Skeletal muscle satellite cell (primary cell): ENCODE measurements around the gene VAMP5. TPM values are rescaled to one million over a fixed set of nuclear protein-coding genes. Genes with fewer than 3 reads are reported as not detected.

Experiments
- H3K27me3 ChIP-seq: 2 replicates; pipeline ENCODE4 v1.7.0; 2013; ENCODE audit warnings: low read length; ENCODE audit not compliant: control insufficient read depth, insufficient read depth
- H3K36me3 ChIP-seq: 2 replicates; pipeline ENCODE4 v1.7.0; 2013; ENCODE audit warnings: mild to moderate bottlenecking, control low read depth, low read length; ENCODE audit not compliant: insufficient read depth
- H3K4me1 ChIP-seq: 2 replicates; pipeline ENCODE4 v1.7.0; 2013; ENCODE audit warnings: low read length; ENCODE audit not compliant: control insufficient read depth, insufficient read depth
- H3K4me2 ChIP-seq: 2 replicates; pipeline ENCODE4 v1.7.0; 2013; ENCODE audit warnings: mild to moderate bottlenecking, low read length
- H3K4me3 ChIP-seq: 2 replicates; pipeline ENCODE4 v1.7.0; 2013; ENCODE audit warnings: low read length
- H3K9ac ChIP-seq: 2 replicates; pipeline ENCODE4 v1.7.0; 2013; ENCODE audit warnings: mild to moderate bottlenecking, low read depth, low read length, moderate library complexity
- H3K9me3 ChIP-seq: replicated peaks from 2 replicates; pipeline ENCODE4 v1.7.0; 2013; ENCODE audit warnings: mild to moderate bottlenecking, control low read depth, low read length
- small RNA-seq: library from RNA; depleted of rRNA; stranded (forward); fragments of <200 nt; gene quantifications from one replicate; pipeline ENCODE3, GENCODE V24; 2012

The VAMP5 gene

GRCh38 chr2:85628658-85629057, 44.4 kb downstream of the VAMP5 start:
- H3K4me1 ChIP-seq = no peaks in the 10 kb centered on the region
- no peak overlapping the region for H3K4me2 ChIP-seq
- peaks cover 69% of the 10 kb centered on the region for H3K36me3 ChIP-seq
- no peaks in the 10 kb centered on the region for H3K27me3 ChIP-seq
- no peaks in the 10 kb centered on the region for H3K9me3 ChIP-seq
- H3K9ac ChIP-seq = no peak overlapping the region
- H3K4me3 ChIP-seq = no peak overlapping the region

- peaks cover 63% of the 10 kb centered on the region for H3K36me3 ChIP-seq
- no peak overlapping the region for H3K9ac ChIP-seq
- no peaks in the 10 kb centered on the region for H3K4me1 ChIP-seq
- no peak overlapping the region for H3K4me3 ChIP-seq
- H3K4me2 ChIP-seq = no peak overlapping the region
- no peaks in the 10 kb centered on the region for H3K27me3 ChIP-seq
- H3K9me3 ChIP-seq = no peaks in the 10 kb centered on the region
Measured at GRCh38 chr2:85631316-85631715, 47.1 kb downstream of the VAMP5 start.

- peaks cover 68% of the 10 kb centered on the region for H3K36me3 ChIP-seq
- H3K9me3 ChIP-seq = no peaks in the 10 kb centered on the region
- H3K9ac ChIP-seq = no peak overlapping the region
- H3K4me1 ChIP-seq = no peaks in the 10 kb centered on the region
- no peaks in the 10 kb centered on the region for H3K27me3 ChIP-seq
- H3K4me2 ChIP-seq = no peak overlapping the region
- H3K4me3 ChIP-seq = no peak overlapping the region
Measured at GRCh38 chr2:85635011-85635410, 50.8 kb downstream of the VAMP5 start.

- no peak overlapping the region for H3K9ac ChIP-seq
- no peaks in the 10 kb centered on the region for H3K4me1 ChIP-seq
- H3K4me2 ChIP-seq = no peak overlapping the region
- no peaks in the 10 kb centered on the region for H3K27me3 ChIP-seq
- H3K4me3 ChIP-seq = no peak overlapping the region
- H3K36me3 ChIP-seq = peaks cover 64% of the 10 kb centered on the region
- H3K9me3 ChIP-seq = no peaks in the 10 kb centered on the region
Measured at GRCh38 chr2:85635636-85636035, 51.4 kb downstream of the VAMP5 start.

- Histone ChIP-seq H3K4me2 (no peak overlapping the region), H3K9me3 (no peaks in the 10 kb centered on the region), H3K27me3 (no peaks in the 10 kb centered on the region), H3K36me3 (peaks cover 77% of the 10 kb centered on the region), H3K4me3 (no peak overlapping the region), H3K4me1 (no peaks in the 10 kb centered on the region), H3K9ac (no peak overlapping the region)
Measured at GRCh38 chr2:85642725-85643124, 58.5 kb downstream of the VAMP5 start.

Small RNA genes lying within 50 kb of the gene (small RNA-seq; reads per million reads assigned to genes)
- gene RN7SL126P = not detected
